Amniotic epithelial cell (primary cell): ENCODE measurements around the gene PRKCZ.
"Not testable (repeated sequence)": the region's sequence is repeated elsewhere in the genome, so short reads cannot be mapped to it uniquely, and the experiment has no call there.

Experiments used
- DNase-seq: peaks from one replicate; pipeline ENCODE4 v3.0.0-alpha.2; 2010; ENCODE audit warnings: low read depth

The PRKCZ gene

GRCh38 chr1:2087766-2088165, 37.6 kb downstream of the PRKCZ start:
- DNase-seq = no peak

- peak; percentile 34 for DNase-seq
These were observed 38.2 kb downstream of the PRKCZ start for GRCh38 chr1:2088458-2088857.

- no peak for DNase-seq
These were observed 38.8 kb downstream of the PRKCZ start for GRCh38 chr1:2089051-2089450.

- no peak for DNase-seq
These were observed 40.1 kb downstream of the PRKCZ start for GRCh38 chr1:2090216-2090890.

- DNase-seq = peak; percentile 8
These were observed 41.7 kb downstream of the PRKCZ start for GRCh38 chr1:2091611-2092604.

GRCh38 chr1:2093055-2093454, 42.8 kb downstream of the PRKCZ start:
- no peak for DNase-seq

- DNase-seq = no peak
These were observed 43.4 kb downstream of the PRKCZ start for GRCh38 chr1:2093636-2094035.

GRCh38 chr1:2094269-2095158, 44.3 kb downstream of the PRKCZ start:
- not testable (repeated sequence) for DNase-seq

GRCh38 chr1:2095394-2095793, 45.2 kb downstream of the PRKCZ start:
- DNase-seq = no peak

GRCh38 chr1:2095981-2096736, 45.9 kb downstream of the PRKCZ start:
- no peak for DNase-seq

- DNase-seq = no peak
These were observed 47.4 kb downstream of the PRKCZ start for GRCh38 chr1:2097386-2098300.

- no peak for DNase-seq
These were observed 48.1 kb downstream of the PRKCZ start for GRCh38 chr1:2098301-2098698.

- no peak for DNase-seq
These were observed 48.9 kb downstream of the PRKCZ start for GRCh38 chr1:2098839-2099785.

- no peak for DNase-seq
These were observed 49.9 kb downstream of the PRKCZ start for GRCh38 chr1:2099886-2100779.

- no peak for DNase-seq
These were observed 50.5 kb downstream of the PRKCZ start for GRCh38 chr1:2100780-2101108.

GRCh38 chr1:2101531-2101930, 51.3 kb downstream of the PRKCZ start:
- no peak for DNase-seq

- no peak for DNase-seq
These were observed 51.7 kb downstream of the PRKCZ start for GRCh38 chr1:2101946-2102345.

- no peak for DNase-seq
These were observed 52.5 kb downstream of the PRKCZ start for GRCh38 chr1:2102753-2103152.
